KMS-11 (cell line): ENCODE data around the gene SPACA9.

Experiments used
- H2AFZ ChIP-seq: fragments of 200-600 bp; sonication (generic); 2 replicates; pipeline ENCODE4 v1.6.1; 2016; ENCODE audit warnings: antibody characterized with exemption, mixed run types, low read depth
- H3K27ac ChIP-seq: fragments of 200-600 bp; sonication (generic); 2 replicates; pipeline ENCODE4 v1.6.1; 2016; ENCODE audit warnings: mild to moderate bottlenecking, mixed run types
- H3K27me3 ChIP-seq: fragments of 200-600 bp; sonication (generic); 2 replicates; pipeline ENCODE4 v1.6.1; 2017; ENCODE audit warnings: mild to moderate bottlenecking, low read depth, mixed run types, moderate library complexity; ENCODE audit not compliant: insufficient read depth
- H3K36me3 ChIP-seq: fragments of 200-600 bp; sonication (generic); 2 replicates; pipeline ENCODE4 v1.6.1; 2017; ENCODE audit warnings: mild to moderate bottlenecking, mixed run types; ENCODE audit not compliant: insufficient read depth
- H3K4me1 ChIP-seq: fragments of 200-600 bp; sonication (generic); 2 replicates; pipeline ENCODE4 v1.6.1; 2016; ENCODE audit warnings: mild to moderate bottlenecking, low read depth, mixed run types; ENCODE audit not compliant: poor library complexity, severe bottlenecking
- H3K4me2 ChIP-seq: fragments of 200-600 bp; sonication (generic); 2 replicates; pipeline ENCODE4 v1.7.0; 2016; ENCODE audit warnings: mild to moderate bottlenecking, mixed run types
- H3K4me3 ChIP-seq: fragments of 200-600 bp; sonication (generic); IDR thresholded peaks from 2 replicates; pipeline ENCODE4 v1.6.1; 2017; ENCODE audit warnings: low read depth, low read length, mixed read lengths; ENCODE audit not compliant: insufficient read depth
- H3K79me2 ChIP-seq: fragments of 200-600 bp; sonication (generic); 2 replicates; pipeline ENCODE4 v1.6.1; 2016; ENCODE audit warnings: low read depth, mixed run types; ENCODE audit not compliant: insufficient read depth
- H3K9ac ChIP-seq: fragments of 200-600 bp; sonication (generic); 2 replicates; pipeline ENCODE4 v1.6.1; 2016; ENCODE audit warnings: mild to moderate bottlenecking, mixed run types
- H4K20me1 ChIP-seq: fragments of 200-600 bp; sonication (generic); 2 replicates; pipeline ENCODE4 v1.6.1; 2016; ENCODE audit warnings: mild to moderate bottlenecking, mixed run types; ENCODE audit not compliant: insufficient read depth
- CTCF ChIP-seq: fragments of 200-600 bp; sonication (generic); conservative IDR thresholded peaks from 2 replicates; pipeline ENCODE4 v1.6.1; 2017; ENCODE audit warnings: low read depth, mild to moderate bottlenecking, antibody characterized with exemption, low read length, moderate library complexity, mixed read lengths

SPACA9 gene

GRCh38 chr9:132854832-132855231 lies 23.9 kb upstream of the SPACA9 start:
- H3K27me3 ChIP-seq, result peaks cover 44% of the 10 kb centered on the region
- no peaks in the 10 kb centered on the region for H3K36me3 ChIP-seq
- H4K20me1 ChIP-seq, result no peaks in the 10 kb centered on the region
- no peak overlapping the region for H2AFZ ChIP-seq
- H3K4me2 ChIP-seq, result no peak overlapping the region
- no peak overlapping the region for H3K9ac ChIP-seq
- H3K4me3 ChIP-seq, result no peak overlapping the region
- H3K27ac ChIP-seq, result no peak overlapping the region
- TF ChIP-seq CTCF, result no peak
- H3K79me2 ChIP-seq, result no peaks in the 10 kb centered on the region
- no peaks in the 10 kb centered on the region for H3K4me1 ChIP-seq

- no peak for TF ChIP-seq CTCF
- H3K4me1 ChIP-seq, result no peaks in the 10 kb centered on the region
- H3K4me2 ChIP-seq, result no peak overlapping the region
- H2AFZ ChIP-seq, result no peak overlapping the region
- H3K27ac ChIP-seq, result no peak overlapping the region
- no peak overlapping the region for H3K9ac ChIP-seq
- H3K36me3 ChIP-seq, result no peaks in the 10 kb centered on the region
- no peaks in the 10 kb centered on the region for H3K79me2 ChIP-seq
- peaks cover 49% of the 10 kb centered on the region for H3K27me3 ChIP-seq
- no peaks in the 10 kb centered on the region for H4K20me1 ChIP-seq
- H3K4me3 ChIP-seq, result no peak overlapping the region
Measured at GRCh38 chr9:132855904-132856303, 22.8 kb upstream of the SPACA9 start.

DNA sequence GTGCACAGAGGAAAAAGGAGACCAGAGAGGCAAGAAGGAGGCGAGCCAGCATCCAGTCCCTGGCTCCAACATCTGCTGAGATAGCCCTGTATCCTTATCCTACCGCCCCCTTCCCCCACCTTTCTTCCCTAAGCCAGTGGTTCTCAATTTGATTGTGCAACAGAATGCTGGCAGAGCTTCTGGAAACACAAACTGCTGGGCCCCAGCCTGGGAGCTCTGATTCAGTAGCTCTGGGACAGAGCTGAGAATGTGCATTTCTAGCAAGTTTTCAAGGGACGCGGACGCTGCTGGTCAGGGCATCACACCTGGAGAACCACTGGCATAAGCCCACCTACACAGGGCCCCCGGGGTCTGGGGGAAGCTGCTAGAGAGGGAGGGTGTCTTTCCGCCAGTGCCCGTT lies 21.7 kb upstream of the SPACA9 start:
- Histone ChIP-seq H3K4me3 (no peak overlapping the region), H3K27me3 (peaks cover 56% of the 10 kb centered on the region), H4K20me1 (no peaks in the 10 kb centered on the region), H3K4me2 (no peak overlapping the region), H3K79me2 (no peaks in the 10 kb centered on the region), H3K4me1 (no peaks in the 10 kb centered on the region), H3K27ac (no peak overlapping the region), H3K36me3 (no peaks in the 10 kb centered on the region), H2AFZ (no peak overlapping the region), H3K9ac (no peak overlapping the region)
- no peak for TF ChIP-seq CTCF

DNA sequence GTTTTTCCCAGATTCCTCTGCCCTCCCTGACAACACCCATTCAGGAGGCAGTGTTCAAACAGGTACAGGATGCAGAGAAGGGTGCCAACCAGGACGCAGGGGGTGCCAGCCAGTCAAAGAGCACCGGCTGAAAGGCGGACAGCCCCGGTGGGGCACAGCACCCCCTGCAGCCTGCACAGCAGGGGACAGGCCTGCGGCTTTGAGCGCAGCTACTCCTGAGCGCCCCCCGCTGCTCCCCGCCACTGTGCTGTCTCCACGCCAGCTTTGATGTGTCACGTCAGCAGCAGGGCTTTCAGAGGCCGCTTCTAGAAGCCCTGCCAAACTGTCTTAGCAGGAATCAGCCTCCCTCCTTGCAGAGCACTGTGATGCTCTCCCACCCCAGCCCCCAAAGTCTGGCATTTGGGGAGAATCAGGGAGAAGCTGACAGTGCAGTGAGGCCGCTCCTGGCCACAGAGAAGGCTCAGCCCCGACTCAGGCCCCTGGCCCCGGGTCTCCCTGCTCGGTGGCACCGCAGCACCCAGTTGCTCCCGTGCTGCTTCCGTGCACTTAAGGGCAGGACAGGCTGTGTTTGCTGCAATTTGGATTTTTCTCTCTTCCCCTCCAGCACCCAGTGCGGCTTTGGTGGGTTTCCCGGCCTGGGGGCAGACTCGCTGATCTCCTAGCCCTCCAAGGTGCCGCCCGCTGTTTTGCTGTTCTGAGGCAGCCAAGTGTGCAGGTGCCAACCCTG lies 20.9 kb upstream of the SPACA9 start:
- no peaks in the 10 kb centered on the region for H3K79me2 ChIP-seq
- no peak overlapping the region for H3K27ac ChIP-seq
- H3K9ac ChIP-seq, result no peak overlapping the region
- H3K27me3 ChIP-seq, result peaks cover 56% of the 10 kb centered on the region
- no peak for TF ChIP-seq CTCF
- H4K20me1 ChIP-seq, result no peaks in the 10 kb centered on the region
- H3K36me3 ChIP-seq, result no peaks in the 10 kb centered on the region
- H3K4me3 ChIP-seq, result no peak overlapping the region
- H2AFZ ChIP-seq, result no peak overlapping the region
- H3K4me2 ChIP-seq, result no peak overlapping the region
- H3K4me1 ChIP-seq, result no peaks in the 10 kb centered on the region
